ACC112 (cell line): ENCODE results near the gene RALGPS1.

Source experiments
- H2AFZ ChIP-seq: fragments of 200-600 bp; sonication (generic); one replicate; pipeline ENCODE4 v1.6.0; 2017; ENCODE audit warnings: antibody characterized with exemption, low read length; ENCODE audit not compliant: unreplicated experiment
- H3K27ac ChIP-seq: fragments of 200-600 bp; sonication (generic); 2 replicates; pipeline ENCODE4 v1.5.1; 2014; ENCODE audit warnings: low read depth, mild to moderate bottlenecking, antibody characterized with exemption, low read length, moderate library complexity
- H3K27me3 ChIP-seq: fragments of 200-600 bp; sonication (generic); 2 replicates; pipeline ENCODE4 v1.6.1; 2014; ENCODE audit warnings: mild to moderate bottlenecking, antibody characterized with exemption, low read length, moderate library complexity, mixed read lengths; ENCODE audit not compliant: insufficient read depth
- H3K36me3 ChIP-seq: fragments of 200-600 bp; sonication (generic); 2 replicates; pipeline ENCODE4 v1.6.1; 2016; ENCODE audit warnings: mild to moderate bottlenecking, antibody characterized with exemption, low read length, moderate library complexity, mixed read lengths; ENCODE audit not compliant: insufficient read depth
- H3K4me1 ChIP-seq: fragments of 200-600 bp; sonication (generic); one replicate; pipeline ENCODE4 v1.6.1; 2016; ENCODE audit warnings: low read length, mixed read lengths; ENCODE audit not compliant: insufficient read depth, unreplicated experiment, control insufficient read depth
- H3K4me3 ChIP-seq: fragments of 200-600 bp; sonication (generic); 2 replicates; pipeline ENCODE4 v1.5.1; 2014; ENCODE audit warnings: mild to moderate bottlenecking, low read depth, low read length
- H3K79me2 ChIP-seq: fragments of 200-600 bp; sonication (generic); one replicate; pipeline ENCODE4 v1.6.0; 2016; ENCODE audit warnings: low read length; ENCODE audit not compliant: control insufficient read depth, unreplicated experiment, insufficient read depth

Gene RALGPS1

DNA sequence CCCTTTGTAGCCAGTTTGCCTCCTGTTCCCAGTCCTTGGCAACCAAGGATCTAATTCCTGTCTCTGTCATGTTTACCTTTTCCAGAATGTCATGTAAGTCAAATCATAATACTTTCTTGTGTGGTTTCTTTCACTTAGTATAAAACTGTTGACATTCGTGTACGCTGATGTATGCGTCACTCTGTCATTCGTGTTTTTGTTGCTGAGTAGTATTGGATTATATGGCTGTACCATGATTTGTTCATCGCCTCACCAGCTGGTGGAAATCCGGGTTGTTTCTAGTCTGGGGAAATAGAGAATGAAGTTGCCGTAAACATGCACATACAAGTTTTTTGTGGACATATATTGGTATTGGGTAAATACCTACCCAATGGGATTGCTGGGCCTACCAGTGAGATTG is 110.5 kb downstream of the RALGPS1 start:
- H3K36me3 ChIP-seq: no peaks in the 10 kb centered on the region
- H3K27me3 ChIP-seq: no peaks in the 10 kb centered on the region
- H3K4me3 ChIP-seq: no peak overlapping the region
- peaks cover 15% of the 10 kb centered on the region for H3K4me1 ChIP-seq
- no peaks in the 10 kb centered on the region for H3K79me2 ChIP-seq
- H3K27ac ChIP-seq: no peak overlapping the region
- H2AFZ ChIP-seq: no peak overlapping the region

DNA sequence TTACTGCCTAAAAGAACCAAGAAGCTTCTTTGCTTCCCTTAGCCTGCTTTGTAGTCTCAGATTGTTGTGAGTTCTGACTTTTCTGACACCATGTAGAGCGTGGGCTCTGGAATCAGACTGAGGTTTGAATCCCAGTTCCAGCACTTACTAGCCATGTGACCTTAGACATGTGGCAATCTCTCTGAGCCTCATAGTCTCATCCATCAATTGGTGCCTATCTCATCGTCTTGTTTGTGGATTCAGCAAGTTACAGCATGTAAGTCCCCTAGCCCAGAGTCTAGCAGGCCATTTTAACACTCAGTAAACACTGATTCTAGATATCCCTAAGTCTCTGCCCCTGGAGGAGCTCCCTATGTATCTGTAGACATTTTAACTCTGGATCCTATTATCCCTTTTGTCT is 113.1 kb downstream of the RALGPS1 start:
- Histone ChIP-seq H3K4me3 (no peak overlapping the region), H3K36me3 (no peaks in the 10 kb centered on the region), H3K4me1 (peaks cover 7% of the 10 kb centered on the region), H3K79me2 (no peaks in the 10 kb centered on the region), H3K27me3 (no peaks in the 10 kb centered on the region), H2AFZ (no peak overlapping the region), H3K27ac (no peak overlapping the region)

DNA sequence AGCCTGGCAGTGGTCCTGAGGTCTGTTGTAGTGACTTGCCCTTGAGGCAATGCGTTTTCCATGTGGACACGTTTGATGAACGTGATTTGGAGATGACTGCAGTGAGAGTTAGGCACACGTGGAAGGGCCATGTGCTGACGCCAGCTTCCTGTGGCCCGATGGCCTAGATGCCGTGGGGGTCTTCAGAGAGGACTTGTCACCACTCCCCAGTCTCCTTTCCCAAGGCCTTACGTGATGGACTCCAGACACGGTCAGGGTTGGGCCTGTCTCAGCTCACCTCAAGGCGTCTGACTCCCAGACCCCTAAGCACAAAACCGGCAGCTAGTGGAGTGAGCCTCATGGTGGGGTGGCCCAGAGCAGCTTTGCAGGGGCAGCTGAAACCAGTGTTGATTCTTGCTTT is 115.0 kb downstream of the RALGPS1 start:
- H2AFZ ChIP-seq: no peak overlapping the region

DNA sequence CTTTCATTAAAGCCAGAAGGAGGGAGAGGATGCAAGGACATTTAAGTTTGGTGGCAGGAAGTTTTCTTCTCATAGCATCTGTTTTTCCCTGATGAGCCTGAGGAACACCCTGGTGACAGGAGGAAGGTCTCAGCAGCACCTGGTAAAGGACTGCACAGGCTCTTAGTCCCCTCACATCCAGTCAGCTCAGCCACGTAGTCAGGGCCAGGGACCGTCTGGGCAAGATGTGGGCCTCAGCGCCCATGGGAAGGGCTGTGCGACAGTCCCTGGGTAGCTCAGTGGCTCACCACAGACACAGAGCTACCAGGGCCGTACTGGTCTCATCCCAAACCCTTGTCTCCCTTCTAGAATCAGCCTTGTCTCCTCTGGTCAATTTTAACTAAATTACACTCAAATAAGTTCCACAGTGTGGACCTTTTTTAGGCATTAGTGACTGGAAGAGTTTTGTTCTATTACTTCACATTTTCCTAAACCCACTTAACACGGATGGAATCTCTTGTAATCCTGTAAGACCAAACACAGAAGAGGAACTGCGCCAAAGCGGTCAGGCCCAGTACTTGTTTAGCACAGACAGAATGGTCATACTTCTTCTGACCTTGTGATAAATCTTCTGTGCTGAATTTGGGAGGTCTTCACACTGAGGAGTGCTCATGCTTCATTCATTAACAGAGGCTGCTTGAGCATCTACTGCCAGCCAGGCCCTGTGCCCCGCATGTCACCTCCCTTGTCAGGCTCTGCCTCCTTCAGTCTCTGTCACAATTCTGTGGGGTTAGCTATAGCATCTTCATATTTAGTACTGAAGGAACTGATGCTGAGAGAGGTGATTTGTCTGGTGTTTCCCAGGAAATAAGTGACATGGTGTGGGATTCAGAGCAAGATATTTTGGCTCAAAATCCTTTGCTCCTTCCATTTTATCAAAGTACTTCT is 116.5 kb downstream of the RALGPS1 start:
- H3K27ac ChIP-seq: no peak overlapping the region
- no peak overlapping the region for H2AFZ ChIP-seq

More for the DNA sequence above, 115.0 kb downstream of the RALGPS1 start:
- Histone ChIP-seq H3K79me2 (no peaks in the 10 kb centered on the region), H3K4me3 (no peak overlapping the region), H3K36me3 (no peaks in the 10 kb centered on the region), H3K4me1 (no peaks in the 10 kb centered on the region), H3K27ac (no peak overlapping the region), H3K27me3 (no peaks in the 10 kb centered on the region)

DNA sequence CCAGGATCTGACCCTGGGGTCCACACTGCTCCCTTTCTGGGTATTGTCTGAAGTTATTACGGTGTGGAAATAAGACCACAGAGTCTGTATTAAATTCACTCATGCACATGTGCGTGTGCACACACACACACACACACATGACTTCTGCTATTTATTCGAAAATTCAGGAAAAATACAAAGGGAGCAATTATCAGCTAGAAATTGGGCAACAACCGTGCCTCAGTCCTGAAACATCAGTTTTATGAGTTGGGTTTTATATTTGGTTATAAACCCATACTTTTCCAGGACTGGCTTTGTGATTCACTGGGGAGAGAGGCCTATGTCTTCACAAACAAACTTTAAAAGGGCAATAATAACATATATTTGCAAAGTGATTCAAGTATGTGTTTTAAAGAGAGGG is 117.7 kb downstream of the RALGPS1 start:
- no peak overlapping the region for H3K27ac ChIP-seq
- no peaks in the 10 kb centered on the region for H3K79me2 ChIP-seq
- H3K4me3 ChIP-seq: no peak overlapping the region
- H3K4me1 ChIP-seq: peaks cover 22% of the 10 kb centered on the region
- no peak overlapping the region for H2AFZ ChIP-seq
- H3K36me3 ChIP-seq: no peaks in the 10 kb centered on the region
- H3K27me3 ChIP-seq: no peaks in the 10 kb centered on the region

More for the DNA sequence above, 116.5 kb downstream of the RALGPS1 start:
- Histone ChIP-seq H3K36me3 (no peaks in the 10 kb centered on the region), H3K79me2 (no peaks in the 10 kb centered on the region), H3K4me3 (no peak overlapping the region), H3K27me3 (no peaks in the 10 kb centered on the region), H3K4me1 (peaks cover 13% of the 10 kb centered on the region)

DNA sequence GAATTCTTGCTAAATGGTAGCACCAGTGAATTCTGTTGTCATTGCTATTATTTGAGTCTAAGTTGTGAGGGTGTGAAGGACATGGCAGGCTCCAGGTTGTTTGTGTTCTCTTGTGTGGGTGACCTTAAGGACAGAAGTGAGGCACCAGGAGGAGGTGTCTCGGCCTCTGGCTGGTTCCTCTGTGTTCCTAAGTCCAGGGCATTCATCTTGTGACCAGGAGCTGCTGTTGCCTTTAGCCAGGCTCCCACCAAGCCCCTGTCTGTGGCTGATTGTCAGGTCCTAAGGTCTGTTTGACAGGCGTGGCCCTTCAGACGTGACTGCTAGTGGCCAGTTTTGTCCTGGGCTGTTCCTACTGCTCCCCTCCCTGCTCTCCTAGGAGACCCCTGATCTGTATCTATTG is 118.5 kb downstream of the RALGPS1 start:
- no peak overlapping the region for H2AFZ ChIP-seq
- H3K27ac ChIP-seq: no peak overlapping the region
- H3K4me1 ChIP-seq: peaks cover 22% of the 10 kb centered on the region
- H3K36me3 ChIP-seq: no peaks in the 10 kb centered on the region
- H3K4me3 ChIP-seq: no peak overlapping the region
- no peaks in the 10 kb centered on the region for H3K79me2 ChIP-seq
- no peaks in the 10 kb centered on the region for H3K27me3 ChIP-seq

DNA sequence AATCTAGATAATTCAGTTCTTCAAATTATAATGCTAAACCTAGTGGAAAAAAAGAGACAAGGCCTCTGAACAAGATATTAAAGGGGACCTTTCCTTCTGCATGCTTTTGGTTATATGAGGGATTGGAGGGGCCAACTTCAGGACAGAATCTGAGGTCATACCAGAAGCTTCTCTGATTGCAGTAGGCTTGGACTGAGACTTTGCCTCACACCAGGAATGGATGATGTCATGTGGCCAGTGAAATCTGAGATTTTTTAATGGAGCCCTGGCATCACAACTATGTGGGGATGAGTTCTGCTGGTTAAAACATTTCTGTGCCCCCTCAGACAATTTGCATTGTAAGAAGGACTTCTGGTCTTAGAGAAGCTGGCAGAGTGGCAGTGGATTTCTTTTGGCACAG is 119.2 kb downstream of the RALGPS1 start:
- H3K36me3 ChIP-seq: no peaks in the 10 kb centered on the region
- no peaks in the 10 kb centered on the region for H3K79me2 ChIP-seq
- H2AFZ ChIP-seq: no peak overlapping the region
- H3K4me3 ChIP-seq: no peak overlapping the region
- no peak overlapping the region for H3K27ac ChIP-seq
- H3K4me1 ChIP-seq: peaks cover 22% of the 10 kb centered on the region
- H3K27me3 ChIP-seq: no peaks in the 10 kb centered on the region

DNA sequence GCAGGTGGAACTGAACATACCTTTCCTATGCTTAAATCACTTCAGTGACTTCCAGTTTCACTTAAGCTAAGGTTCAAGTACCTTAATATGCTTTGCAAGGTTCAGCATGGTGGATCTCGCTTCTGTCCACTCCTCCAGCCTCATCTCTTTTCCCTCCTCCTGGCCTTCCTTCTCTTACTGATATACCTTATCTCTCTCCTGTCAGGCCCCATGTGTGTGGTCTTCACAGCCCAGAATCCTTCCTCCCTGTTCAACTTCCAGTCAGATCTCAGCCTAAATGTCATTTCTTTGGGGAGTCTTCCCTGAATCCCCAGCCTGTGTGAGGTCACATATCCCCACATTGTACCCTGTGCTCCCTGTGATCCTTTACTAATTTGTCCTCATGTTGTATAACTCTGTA is 120.1 kb downstream of the RALGPS1 start:
- Histone ChIP-seq H3K27me3 (no peaks in the 10 kb centered on the region), H3K79me2 (no peaks in the 10 kb centered on the region), H3K36me3 (no peaks in the 10 kb centered on the region), H3K4me1 (peaks cover 22% of the 10 kb centered on the region), H2AFZ (no peak overlapping the region), H3K27ac (peak overlapping the region; percentile 88; the same call in 1 of the 2 replicates), H3K4me3 (no peak overlapping the region)

DNA sequence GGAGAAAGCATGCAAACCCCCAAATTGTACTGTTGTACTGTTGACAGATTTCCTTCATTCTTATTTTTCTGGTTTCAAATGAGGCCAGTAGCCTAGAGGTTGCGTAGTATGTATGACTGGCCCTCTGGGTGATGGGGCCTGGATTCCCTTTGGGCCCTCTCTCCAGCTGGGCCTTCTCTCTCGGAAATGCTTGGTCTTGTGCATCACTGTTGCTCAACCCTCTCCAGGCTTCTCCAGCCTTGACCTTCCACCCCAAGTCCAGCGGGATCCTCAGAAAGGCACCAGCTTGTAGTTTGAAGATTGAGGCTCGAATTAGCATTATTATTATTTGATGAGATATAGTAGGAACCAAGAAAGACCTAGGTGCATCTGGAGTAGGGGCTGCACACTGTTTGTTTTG is 120.8 kb downstream of the RALGPS1 start:
- H3K4me1 ChIP-seq: peaks cover 22% of the 10 kb centered on the region
- no peaks in the 10 kb centered on the region for H3K36me3 ChIP-seq
- no peak overlapping the region for H3K4me3 ChIP-seq
- no peaks in the 10 kb centered on the region for H3K79me2 ChIP-seq
- peak overlapping the region; percentile 88 for H3K27ac ChIP-seq
- H2AFZ ChIP-seq: no peak overlapping the region
- no peaks in the 10 kb centered on the region for H3K27me3 ChIP-seq

DNA sequence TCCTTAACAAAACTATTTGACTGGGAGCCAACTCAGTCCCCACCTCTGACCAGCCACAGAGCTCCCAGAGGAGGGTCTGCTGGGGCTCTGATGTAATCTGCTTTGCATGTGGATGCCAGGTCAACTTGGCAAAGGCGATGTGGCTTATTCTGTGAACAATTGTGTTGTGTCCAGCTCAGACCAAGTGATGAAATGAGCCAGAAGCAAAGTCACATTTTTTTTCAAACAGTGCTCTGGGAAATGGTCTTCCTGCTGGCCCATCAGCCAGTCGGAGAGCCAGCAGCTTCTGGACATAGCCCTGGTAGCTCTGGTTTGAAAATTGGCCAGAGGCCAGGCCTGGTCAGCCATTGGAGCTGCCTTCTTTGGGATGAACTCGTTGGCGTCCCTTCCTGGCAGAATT is 121.4 kb downstream of the RALGPS1 start:
- no peak overlapping the region for H3K4me3 ChIP-seq
- peak overlapping the region; percentile 64 for H2AFZ ChIP-seq
- H3K27ac ChIP-seq: peak overlapping the region; percentile 88
- no peaks in the 10 kb centered on the region for H3K27me3 ChIP-seq
- peaks cover 22% of the 10 kb centered on the region for H3K4me1 ChIP-seq
- H3K79me2 ChIP-seq: no peaks in the 10 kb centered on the region
- no peaks in the 10 kb centered on the region for H3K36me3 ChIP-seq

DNA sequence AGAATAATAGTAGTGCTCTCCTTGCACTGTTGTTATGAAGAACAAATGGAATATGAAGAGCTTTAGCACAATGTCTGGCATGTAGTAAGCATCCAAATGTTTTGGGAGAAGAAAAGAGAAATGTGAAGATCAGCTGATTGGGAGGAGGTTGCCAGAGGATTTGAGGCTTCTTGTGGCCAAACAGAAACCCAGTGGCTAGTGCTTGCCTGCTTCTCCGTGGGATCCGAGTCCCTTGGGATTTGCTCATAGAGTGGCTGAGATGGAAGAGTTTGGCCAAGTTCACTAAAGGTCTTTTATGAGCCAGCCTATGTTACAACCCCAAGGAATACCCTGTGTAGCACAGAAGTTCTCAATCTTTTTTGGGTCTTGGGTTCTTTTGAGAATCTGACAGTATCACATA is 121.9 kb downstream of the RALGPS1 start:
- no peaks in the 10 kb centered on the region for H3K36me3 ChIP-seq
- no peaks in the 10 kb centered on the region for H3K79me2 ChIP-seq
- H3K27ac ChIP-seq: peak overlapping the region; percentile 88
- no peak overlapping the region for H3K4me3 ChIP-seq
- H3K4me1 ChIP-seq: peaks cover 22% of the 10 kb centered on the region
- H2AFZ ChIP-seq: peak overlapping the region; percentile 64
- no peaks in the 10 kb centered on the region for H3K27me3 ChIP-seq
